ENCODE data around the gene GPR17.

GRCh38 chr2:127695491-127696472 is 49.8 kb downstream of the GPR17 start:
- TF ChIP-seq E2F3 (CRISPR knock-in tag; IDR thresholded peaks at IDR 0.05) (no peak), ZEB2 (IDR thresholded peaks at IDR 0.05) (no peak), NR2C2 (CRISPR knock-in tag; IDR thresholded peaks at IDR 0.05) (no peak), NR2C2 (tag; IDR thresholded peaks at IDR 0.05) (no peak), SMAD4 (CRISPR knock-in tag; conservative IDR thresholded peaks at IDR 0.05) (no peak), EZH2 (IDR thresholded peaks at IDR 0.05; ENCODE audit: borderline replicate concordance, low read depth, low read length) (no peak), YY1 (IDR thresholded peaks at IDR 0.05; ENCODE audit: borderline replicate concordance in 1 of 3, control insufficient read depth in 1 of 3, extremely low read depth in 1 of 3, insufficient read depth in 3 of 3, insufficient read length in 1 of 3, insufficient replicate concordance in 2 of 3, low read depth in 1 of 3, low read length in 2 of 3) (no peak), SMARCE1 (IDR thresholded peaks at IDR 0.05) (no peak)

All from K562 (cell line).